Naive thymus-derived CD8-positive, alpha-beta T cell (primary cell): ENCODE data around the gene DGLUCY. TPM values are rescaled to one million over a fixed set of nuclear protein-coding genes. Genes with fewer than 3 reads are reported as not detected.

ENCODE experiments used
- ATAC-seq, 2 donors: fragments of 150-1000 bp; cut with Tn5 transposase in 1 of 2; sonication (Bioruptor Pico), chemical (Tn5 transposase) in 1 of 2; 1 replicate in 1 of 2; 2 replicates in 1 of 2; pipeline ENCODE4 v1.10.0; 2021; ENCODE audit warnings: mild to moderate bottlenecking in 2 of 2, moderate library complexity in 2 of 2
- POLR2A ChIA-PET: fragments of 350-600 bp; sonication (Branson Sonifier 250); formaldehyde crosslinking; loops from one replicate; lab custom pipeline; 2021; ENCODE audit warnings: antibody characterized with exemption; lab: Charles Lee
- DNase-seq, 10 donors: peaks; one replicate each; pipeline versions ENCODE4 v3.0.0 to v3.0.0-alpha.2; 2020 to 2022
- H3K27ac Mint-ChIP-seq, 10 donors: one replicate each; pipeline ENCODE4 v1.8.0; 2020 to 2022; ENCODE audit warnings: mild to moderate bottlenecking in 10 of 10, mixed read lengths in 10 of 10, moderate library complexity in 4 of 10, inconsistent platforms in 1 of 10
- H3K27me3 Mint-ChIP-seq, 5 donors: one replicate each; pipeline ENCODE4 v1.8.0; 2021 to 2022; ENCODE audit warnings: mixed read lengths in 5 of 5
- H3K36me3 Mint-ChIP-seq, 3 donors: one replicate each; pipeline ENCODE4 v1.8.0; 2020 to 2022; ENCODE audit warnings: mixed read lengths in 3 of 3, mild to moderate bottlenecking in 2 of 3, inconsistent platforms in 1 of 3
- H3K4me1 Mint-ChIP-seq, 4 donors: one replicate each; pipeline ENCODE4 v1.8.0; 2021 to 2022; ENCODE audit warnings: mixed read lengths in 4 of 4
- H3K4me3 Mint-ChIP-seq, 10 donors: one replicate each; pipeline ENCODE4 v1.8.0; 2020 to 2022; ENCODE audit warnings: mild to moderate bottlenecking in 10 of 10, mixed read lengths in 10 of 10, moderate library complexity in 6 of 10, inconsistent platforms in 1 of 10
- H3K9me3 Mint-ChIP-seq, 9 donors: one replicate each; pipeline ENCODE4 v1.8.0; 2020 to 2022; ENCODE audit warnings: mixed read lengths in 9 of 9, mild to moderate bottlenecking in 3 of 9, inconsistent platforms in 1 of 9, moderate library complexity in 1 of 9
- polyA plus RNA-seq, 3 donors: library from polyadenylated mRNA; unstranded; fragments of 300-500 nt; fragmentation: Illumina TruSeq; gene quantifications; one replicate each; pipeline ENCODE4 v1.2.3, GENCODE V29; 2021
- total RNA-seq, 8 experiments: library from RNA in 2 of 8; stranded (reverse) in 2 of 8; gene quantifications; one replicate each; pipeline ENCODE4 v1.2.3 and lab custom pipeline; 2021 to 2026

The DGLUCY gene
- total and polyA plus RNA-seq, 5 experiments from 2014 or later: 24.9 to 83.9 (median 38.5) TPM

- Mint-ChIP-seq H3K4me3 (peak overlapping the region in 4 of 10 donors; percentile 36 to 79 (median 46)), H3K9me3 (no peaks in the 10 kb centered on the region), H3K27me3 (peaks cover 0 to 2% (median 0%) of the 10 kb centered on the region in 5 donors), H3K36me3 (peaks cover 0 to 49% (median 8%) of the 10 kb centered on the region in 3 donors), H3K27ac (peak overlapping the region in 8 of 10 donors; percentile 41 to 89 (median 66)), H3K4me1 (peaks cover 20 to 40% (median 30%) of the 10 kb centered on the region in 4 donors)
- no peak for DNase-seq
- POLR2A ChIA-PET: interaction anchor here (0.5 to 1.0 kb wide), 2 partner anchors 92 to 288 kb away, joined by 3 read pairs; no protein-coding TSS in a partner anchor
- no peak for ATAC-seq
Measured at GRCh38 chr14:91269076-91269991, 155.5 kb downstream of the DGLUCY start.

GRCh38 chr14:91270188-91270587, 156.3 kb downstream of the DGLUCY start:
- no peaks in the 10 kb centered on the region for H3K9me3 Mint-ChIP-seq
- H3K27me3 Mint-ChIP-seq: peaks cover 0 to 2% (median 0%) of the 10 kb centered on the region in 5 donors
- H3K4me1 Mint-ChIP-seq: peaks cover 16 to 38% (median 28%) of the 10 kb centered on the region in 4 donors
- H3K36me3 Mint-ChIP-seq: peaks cover 0 to 58% (median 8%) of the 10 kb centered on the region in 3 donors
- H3K27ac Mint-ChIP-seq: peak overlapping the region in 3 of 10 donors; percentile 51 to 88 (median 75)
- H3K4me3 Mint-ChIP-seq: peak overlapping the region in 1 of 10 donors; percentile 4
- ATAC-seq (no peak), DNase-seq (no peak)
- POLR2A ChIA-PET: no interaction called here

- POLR2A ChIA-PET: interaction anchor here (0.6 to 1.6 kb wide), 2 partner anchors 27 to 204 kb away, joined by 3 to 6 read pairs; no protein-coding TSS in a partner anchor
- Mint-ChIP-seq H3K9me3 (no peaks in the 10 kb centered on the region), H3K4me1 (peaks cover 11 to 34% (median 25%) of the 10 kb centered on the region in 4 donors), H3K27ac (peak overlapping the region in 4 of 10 donors; percentile 5 to 75 (median 69)), H3K4me3 (peak overlapping the region in 1 of 10 donors; percentile 63), H3K36me3 (peaks cover 0 to 62% (median 8%) of the 10 kb centered on the region in 3 donors), H3K27me3 (peaks cover 0 to 2% (median 0%) of the 10 kb centered on the region in 5 donors)
- DNase-seq: no peak
- ATAC-seq: no peak
Measured at GRCh38 chr14:91270619-91271018, 156.7 kb downstream of the DGLUCY start.

- DNase-seq (no peak), ATAC-seq (no peak)
- POLR2A ChIA-PET: interaction anchor here (0.6 to 1.6 kb wide), 4 partner anchors 10 to 94 kb away, joined by 3 to 13 read pairs (median 4); no protein-coding TSS in a partner anchor
- Mint-ChIP-seq H3K9me3 (no peaks in the 10 kb centered on the region), H3K4me3 (peak overlapping the region in 1 of 10 donors; percentile 7), H3K27me3 (peaks cover 0 to 2% (median 0%) of the 10 kb centered on the region in 5 donors), H3K27ac (peak overlapping the region in 2 of 10 donors; percentile 43 to 57), H3K36me3 (peaks cover 0 to 70% (median 12%) of the 10 kb centered on the region in 3 donors), H3K4me1 (peaks cover 6 to 29% (median 20%) of the 10 kb centered on the region in 4 donors)
Measured at GRCh38 chr14:91271639-91272038, 157.8 kb downstream of the DGLUCY start.

GRCh38 chr14:91272341-91273272, 158.7 kb downstream of the DGLUCY start:
- DNase-seq: no peak
- H3K27me3 Mint-ChIP-seq: peaks cover 0 to 2% (median 0%) of the 10 kb centered on the region in 5 donors
- peak overlapping the region in 4 of 10 donors; percentile 15 to 43 (median 28) for H3K27ac Mint-ChIP-seq
- peaks cover 0 to 79% (median 18%) of the 10 kb centered on the region in 3 donors for H3K36me3 Mint-ChIP-seq
- peak overlapping the region in 1 of 10 donors; percentile 55 for H3K4me3 Mint-ChIP-seq
- POLR2A ChIA-PET: interaction anchor here (1.1 kb wide), 2 partner anchors 11 to 95 kb away, joined by 4 to 13 read pairs; no protein-coding TSS in a partner anchor
- peaks cover 6 to 26% (median 17%) of the 10 kb centered on the region in 4 donors for H3K4me1 Mint-ChIP-seq
- no peak for ATAC-seq
- no peaks in the 10 kb centered on the region for H3K9me3 Mint-ChIP-seq

- H3K4me1 Mint-ChIP-seq: peaks cover under 1 to 20% (median 12%) of the 10 kb centered on the region in 4 donors
- no peak overlapping the region for H3K4me3 Mint-ChIP-seq
- DNase-seq: no peak
- peak overlapping the region in 2 of 10 donors; percentile 53 to 69 for H3K27ac Mint-ChIP-seq
- H3K27me3 Mint-ChIP-seq: peaks cover 0 to 2% (median 0%) of the 10 kb centered on the region in 5 donors
- peaks cover 0 to 81% (median 18%) of the 10 kb centered on the region in 3 donors for H3K36me3 Mint-ChIP-seq
- no peaks in the 10 kb centered on the region for H3K9me3 Mint-ChIP-seq
- POLR2A ChIA-PET: interaction anchor here (0.5 kb wide), 1 partner anchor 89 kb away, joined by 4 read pairs; no protein-coding TSS in a partner anchor
- ATAC-seq: no peak
Measured at GRCh38 chr14:91273273-91273884, 159.5 kb downstream of the DGLUCY start.

- ATAC-seq: no peak
- Mint-ChIP-seq H3K4me3 (no peak overlapping the region), H3K36me3 (peaks cover 0 to 83% (median 20%) of the 10 kb centered on the region in 3 donors), H3K27ac (peak overlapping the region in 4 of 10 donors; percentile 38 to 53 (median 53)), H3K27me3 (peaks cover 0 to 2% (median 0%) of the 10 kb centered on the region in 5 donors), H3K4me1 (peaks cover 0 to 20% (median 11%) of the 10 kb centered on the region in 4 donors), H3K9me3 (no peaks in the 10 kb centered on the region)
- POLR2A ChIA-PET: interaction anchor here (0.5 kb wide), 1 partner anchor 89 kb away, joined by 4 read pairs; no protein-coding TSS in a partner anchor
- DNase-seq: no peak
Measured at GRCh38 chr14:91273885-91274273, 160.0 kb downstream of the DGLUCY start.

GRCh38 chr14:91274796-91275195, 160.9 kb downstream of the DGLUCY start:
- Mint-ChIP-seq H3K27ac (peak overlapping the region in 3 of 10 donors; percentile 6 to 75 (median 50)), H3K27me3 (peaks cover 0 to 2% (median 0%) of the 10 kb centered on the region in 5 donors), H3K4me1 (peaks cover 0 to 12% (median 3%) of the 10 kb centered on the region in 4 donors), H3K9me3 (no peaks in the 10 kb centered on the region), H3K36me3 (peaks cover 0 to 83% (median 23%) of the 10 kb centered on the region in 3 donors), H3K4me3 (peak overlapping the region in 2 of 10 donors; percentile 20 to 24)
- POLR2A ChIA-PET: interaction anchor here (0.8 kb wide), 1 partner anchor 30 kb away, joined by 3 read pairs; the partner anchor contains the start of gene GPR68
- DNase-seq (no peak), ATAC-seq (no peak)

Other genes with a start within 250 kb of the DGLUCY start
- gene RPS6KA5, start 53.4 kb upstream of the DGLUCY start, total RNA-seq: 10 to 100 TPM; 18.4 to 23.2 TPM
- gene RPS6KA5, start 53.4 kb upstream of the DGLUCY start, polyA plus RNA-seq: 10 to 100 TPM; 12.3 to 14.5 (median 14.3) TPM
- under 1 TPM; 0.60 to 0.73 TPM for gene GPR68, start 130.6 kb downstream of the DGLUCY start, total RNA-seq
- 1 to 10 TPM in 1 of 3 donors, under 1 TPM in 2; 0.15 to 7.9 (median 0.82) TPM for gene GPR68, start 130.6 kb downstream of the DGLUCY start, polyA plus RNA-seq